K562 (cell line): ENCODE data around the gene PODXL2. TPM values are rescaled to one million over a fixed set of nuclear protein-coding genes. Genes with fewer than 3 reads are reported as not detected.

ENCODE experiments used
- ELF1 ChIP-seq: fragments of 200-800 bp; sonication (Bioruptor generic); IDR thresholded peaks from 2 replicates; pipeline ENCODE4 v1.6.1; 2016; ENCODE audit warnings: missing genetic modification characterization, missing compliant biosample characterization
- POLR2AphosphoS5 ChIP-seq: IDR thresholded peaks from 2 replicates; pipeline ENCODE4 v1.6.1; 2011; ENCODE audit warnings: mild to moderate bottlenecking, low read depth, low read length, moderate library complexity; ENCODE audit not compliant: control insufficient read depth, insufficient read depth
- POLR2G ChIP-seq: fragments of 200-400 bp; formaldehyde crosslinking; IDR thresholded peaks from 2 replicates; pipeline ENCODE4 v1.6.1; 2017; ENCODE audit warnings: low read depth, mild to moderate bottlenecking, antibody characterized with exemption, low read length, moderate library complexity
- RB1 ChIP-seq: fragments of 450-650 bp; IDR thresholded peaks from 2 replicates; pipeline ENCODE4 v1.6.1; 2017; ENCODE audit warnings: low read depth, mild to moderate bottlenecking
- ZFX ChIP-seq: sonication (generic); formaldehyde crosslinking; IDR thresholded peaks from 2 replicates; pipeline ENCODE4 v1.8.0; 2022; ENCODE audit warnings: mild to moderate bottlenecking, missing genetic modification reagents, moderate library complexity
- ZNF3 ChIP-seq: fragments of 250-450 bp; sonication (Bioruptor Pico); IDR thresholded peaks from 2 replicates; pipeline ENCODE4 v1.5.0; 2021; ENCODE audit warnings: mild to moderate bottlenecking, moderate library complexity
- polyA plus RNA-seq, 8 experiments: library from polyadenylated mRNA; depleted of rRNA in 4 of 8; stranded (reverse) in 5 of 8; unstranded in 3 of 8; fragments of >200 nt; fragmentation: Nextera tagmentation in 2 of 8; fragmentation: Illumina TruSeq in 1 of 8; extraction: Ambion mirVana in 2 of 8; extraction: Trizol in 1 of 8; gene quantifications; 2 replicates each; pipeline versions ENCODE4 v1.2.1 to v1.2.3, GENCODE V29; 2011 to 2014; ENCODE audit warnings: inconsistent platforms in 1 of 8, missing spikeins in 1 of 8
- total RNA-seq, 7 experiments: library from RNA; depleted of rRNA in 6 of 7; stranded (reverse); fragments of >200 nt in 6 of 7; fragmentation: Illumina TruSeq in 2 of 7; extraction: Trizol in 2 of 7; gene quantifications; 2 replicates each; pipeline versions ENCODE4 v1.2.1 to v1.2.3, GENCODE V29; 2011 to 2021; ENCODE audit warnings: low replicate concordance in 1 of 7
- TF ChIP-seq, protein P1 (sequence below): fragments of 200-800 bp; sonication (Bioruptor generic); IDR thresholded peaks from 2 replicates; pipeline ENCODE4 v1.6.1; 2017; ENCODE audit warnings: missing genetic modification characterization, missing compliant biosample characterization
- TF ChIP-seq, protein P2 (sequence below): fragments of 250-450 bp; sonication (Bioruptor Pico); IDR thresholded peaks from 2 replicates; pipeline ENCODE4 v1.8.0; 2021; ENCODE audit warnings: moderate library complexity, mild to moderate bottlenecking, inconsistent platforms
- TF ChIP-seq, protein P3 (sequence below): fragments of 450-650 bp; IDR thresholded peaks from 2 replicates; pipeline ENCODE4 v1.6.1; 2017; ENCODE audit warnings: antibody characterized with exemption, mild to moderate bottlenecking

Gene PODXL2
- total and polyA plus RNA-seq, 9 of the 15 experiments (the other 6 are each of a cell fraction or from before 2014, with no cell fraction given) = 0.03 to 52.5 (median 21.9) TPM

DNA sequence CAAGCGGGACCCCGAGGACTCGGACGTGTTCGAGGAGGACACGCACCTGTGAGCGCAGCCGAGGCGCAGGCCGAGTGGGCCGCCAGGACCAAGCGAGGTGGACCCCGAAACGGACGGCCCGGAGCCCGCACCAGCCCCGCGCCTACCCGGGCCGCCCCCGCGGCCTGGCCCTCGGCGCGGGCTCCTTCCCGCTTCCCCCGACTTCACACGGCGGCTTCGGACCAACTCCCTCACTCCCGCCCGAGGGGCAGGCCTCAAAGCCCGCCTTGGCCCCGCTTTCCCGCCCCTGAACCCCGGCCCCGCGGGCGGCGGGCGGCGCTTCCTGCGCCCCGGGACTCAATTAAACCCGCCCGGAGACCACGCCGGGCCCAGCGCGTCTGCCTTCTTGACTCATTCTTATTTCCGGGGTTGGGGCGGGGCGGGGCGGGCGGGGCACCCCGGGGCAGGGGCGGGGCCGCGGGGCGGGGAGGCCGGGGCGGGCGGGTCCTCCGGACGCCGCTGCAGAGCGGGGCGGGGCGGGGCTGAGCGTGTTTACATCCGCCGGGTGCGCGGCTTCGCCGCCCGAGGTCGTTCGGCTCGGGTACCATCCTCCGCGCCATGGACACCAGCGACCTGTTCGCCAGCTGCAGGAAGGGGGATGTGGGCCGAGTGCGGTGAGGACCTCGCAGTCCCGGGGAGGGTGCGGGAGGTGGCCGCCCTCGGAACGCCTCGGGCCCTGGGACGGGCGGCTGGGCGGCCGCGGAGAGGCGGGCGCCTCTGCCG is 43.6 kb downstream of the PODXL2 start, which contains the start of gene ABTB1 (continued):
- TF ChIP-seq, protein P1, sequence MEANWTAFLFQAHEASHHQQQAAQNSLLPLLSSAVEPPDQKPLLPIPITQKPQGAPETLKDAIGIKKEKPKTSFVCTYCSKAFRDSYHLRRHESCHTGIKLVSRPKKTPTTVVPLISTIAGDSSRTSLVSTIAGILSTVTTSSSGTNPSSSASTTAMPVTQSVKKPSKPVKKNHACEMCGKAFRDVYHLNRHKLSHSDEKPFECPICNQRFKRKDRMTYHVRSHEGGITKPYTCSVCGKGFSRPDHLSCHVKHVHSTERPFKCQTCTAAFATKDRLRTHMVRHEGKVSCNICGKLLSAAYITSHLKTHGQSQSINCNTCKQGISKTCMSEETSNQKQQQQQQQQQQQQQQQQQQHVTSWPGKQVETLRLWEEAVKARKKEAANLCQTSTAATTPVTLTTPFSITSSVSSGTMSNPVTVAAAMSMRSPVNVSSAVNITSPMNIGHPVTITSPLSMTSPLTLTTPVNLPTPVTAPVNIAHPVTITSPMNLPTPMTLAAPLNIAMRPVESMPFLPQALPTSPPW (CRISPR knock-in tag) = peak; percentile 98
- peak; percentile 87 for TF ChIP-seq POLR2AphosphoS5
- peak; percentile 95 for TF ChIP-seq ZFX (CRISPR knock-in tag)
- TF ChIP-seq, protein P2, sequence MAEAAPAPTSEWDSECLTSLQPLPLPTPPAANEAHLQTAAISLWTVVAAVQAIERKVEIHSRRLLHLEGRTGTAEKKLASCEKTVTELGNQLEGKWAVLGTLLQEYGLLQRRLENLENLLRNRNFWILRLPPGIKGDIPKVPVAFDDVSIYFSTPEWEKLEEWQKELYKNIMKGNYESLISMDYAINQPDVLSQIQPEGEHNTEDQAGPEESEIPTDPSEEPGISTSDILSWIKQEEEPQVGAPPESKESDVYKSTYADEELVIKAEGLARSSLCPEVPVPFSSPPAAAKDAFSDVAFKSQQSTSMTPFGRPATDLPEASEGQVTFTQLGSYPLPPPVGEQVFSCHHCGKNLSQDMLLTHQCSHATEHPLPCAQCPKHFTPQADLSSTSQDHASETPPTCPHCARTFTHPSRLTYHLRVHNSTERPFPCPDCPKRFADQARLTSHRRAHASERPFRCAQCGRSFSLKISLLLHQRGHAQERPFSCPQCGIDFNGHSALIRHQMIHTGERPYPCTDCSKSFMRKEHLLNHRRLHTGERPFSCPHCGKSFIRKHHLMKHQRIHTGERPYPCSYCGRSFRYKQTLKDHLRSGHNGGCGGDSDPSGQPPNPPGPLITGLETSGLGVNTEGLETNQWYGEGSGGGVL (CRISPR knock-in tag) = no peak
- TF ChIP-seq, protein P3, sequence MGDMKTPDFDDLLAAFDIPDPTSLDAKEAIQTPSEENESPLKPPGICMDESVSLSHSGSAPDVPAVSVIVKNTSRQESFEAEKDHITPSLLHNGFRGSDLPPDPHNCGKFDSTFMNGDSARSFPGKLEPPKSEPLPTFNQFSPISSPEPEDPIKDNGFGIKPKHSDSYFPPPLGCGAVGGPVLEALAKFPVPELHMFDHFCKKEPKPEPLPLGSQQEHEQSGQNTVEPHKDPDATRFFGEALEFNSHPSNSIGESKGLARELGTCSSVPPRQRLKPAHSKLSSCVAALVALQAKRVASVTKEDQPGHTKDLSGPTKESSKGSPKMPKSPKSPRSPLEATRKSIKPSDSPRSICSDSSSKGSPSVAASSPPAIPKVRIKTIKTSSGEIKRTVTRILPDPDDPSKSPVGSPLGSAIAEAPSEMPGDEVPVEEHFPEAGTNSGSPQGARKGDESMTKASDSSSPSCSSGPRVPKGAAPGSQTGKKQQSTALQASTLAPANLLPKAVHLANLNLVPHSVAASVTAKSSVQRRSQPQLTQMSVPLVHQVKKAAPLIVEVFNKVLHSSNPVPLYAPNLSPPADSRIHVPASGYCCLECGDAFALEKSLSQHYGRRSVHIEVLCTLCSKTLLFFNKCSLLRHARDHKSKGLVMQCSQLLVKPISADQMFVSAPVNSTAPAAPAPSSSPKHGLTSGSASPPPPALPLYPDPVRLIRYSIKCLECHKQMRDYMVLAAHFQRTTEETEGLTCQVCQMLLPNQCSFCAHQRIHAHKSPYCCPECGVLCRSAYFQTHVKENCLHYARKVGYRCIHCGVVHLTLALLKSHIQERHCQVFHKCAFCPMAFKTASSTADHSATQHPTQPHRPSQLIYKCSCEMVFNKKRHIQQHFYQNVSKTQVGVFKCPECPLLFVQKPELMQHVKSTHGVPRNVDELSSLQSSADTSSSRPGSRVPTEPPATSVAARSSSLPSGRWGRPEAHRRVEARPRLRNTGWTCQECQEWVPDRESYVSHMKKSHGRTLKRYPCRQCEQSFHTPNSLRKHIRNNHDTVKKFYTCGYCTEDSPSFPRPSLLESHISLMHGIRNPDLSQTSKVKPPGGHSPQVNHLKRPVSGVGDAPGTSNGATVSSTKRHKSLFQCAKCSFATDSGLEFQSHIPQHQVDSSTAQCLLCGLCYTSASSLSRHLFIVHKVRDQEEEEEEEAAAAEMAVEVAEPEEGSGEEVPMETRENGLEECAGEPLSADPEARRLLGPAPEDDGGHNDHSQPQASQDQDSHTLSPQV = no peak
- no peak for TF ChIP-seq ZNF3 (CRISPR knock-in tag)
- peak; percentile 87 for TF ChIP-seq POLR2G
- TF ChIP-seq RB1 = peak; percentile 51; the same call in 1 of the 2 replicates
- peak; percentile 84 for TF ChIP-seq ELF1 (tag)
